Heart left ventricle (tissue), 16 donors: ENCODE data around the gene ABHD14A. TPM values are rescaled to one million over a fixed set of nuclear protein-coding genes. Genes with fewer than 3 reads are reported as not detected.
A peak's percentile ranks its signal among the peaks of the same experiment; 100 is the strongest.

ENCODE experiments used
- ATAC-seq, 4 donors: fragments of 200-7000 bp; cut with Tn5 transposase; one replicate each; pipeline ENCODE4 v1.9.1; 2020 to 2022; ENCODE audit warnings: moderate library complexity in 4 of 4, mild to moderate bottlenecking in 3 of 4, moderate number of reproducible peaks in 1 of 4
- DNase-seq, 5 donors: peaks; one replicate each; pipeline ENCODE4 v3.0.0-alpha.2; 2020
- H3K27ac ChIP-seq, 12 donors: fragments of 200-600 bp; sonication (generic) in 4 of 12; one replicate each; pipeline versions ENCODE4 v1.5.0 to v1.8.0; 2016 to 2022; ENCODE audit warnings: mild to moderate bottlenecking in 2 of 12
- H3K27me3 ChIP-seq, 9 donors: fragments of 200-600 bp; sonication (generic) in 2 of 9; one replicate each; pipeline versions ENCODE4 v1.5.1 to v1.8.0; 2016 to 2022; ENCODE audit warnings: mild to moderate bottlenecking in 3 of 9
- H3K36me3 ChIP-seq, 9 donors: fragments of 200-600 bp; sonication (generic) in 2 of 9; one replicate each; pipeline versions ENCODE4 v1.5.0 to v1.8.0; 2018 to 2022; ENCODE audit warnings: mild to moderate bottlenecking in 2 of 9
- H3K4me1 ChIP-seq, 12 donors: fragments of 200-600 bp; sonication (generic) in 4 of 12; one replicate each; pipeline versions ENCODE4 v1.5.0 to v1.8.0; 2016 to 2022; ENCODE audit warnings: mild to moderate bottlenecking in 3 of 12
- H3K4me3 ChIP-seq, 12 donors: fragments of 200-600 bp; sonication (generic) in 4 of 12; one replicate each; pipeline versions ENCODE4 v1.5.0 to v1.8.0; 2017 to 2022; ENCODE audit warnings: mild to moderate bottlenecking in 9 of 12, moderate library complexity in 4 of 12
- H3K9me3 ChIP-seq, 12 donors: fragments of 200-600 bp; sonication (generic) in 4 of 12; one replicate each; pipeline versions ENCODE4 v1.5.0 to v1.8.0; 2016 to 2022; ENCODE audit warnings: mild to moderate bottlenecking in 1 of 12
- CTCF ChIP-seq, 12 donors: fragments of 200-600 bp; sonication (generic) in 4 of 12; IDR thresholded peaks; one replicate each; pipeline versions ENCODE4 v1.5.0 to v1.8.0; 2018 to 2022; ENCODE audit warnings: antibody characterized with exemption in 12 of 12, mild to moderate bottlenecking in 5 of 12
- POLR2A ChIP-seq, 2 donors: fragments of 450-650 bp; IDR thresholded peaks; one replicate each; pipeline ENCODE4 v1.6.1; 2017; ENCODE audit warnings: antibody characterized with exemption in 2 of 2, mild to moderate bottlenecking in 2 of 2, moderate library complexity in 2 of 2
- WGBS, 4 donors: extraction: QIAGEN DNeasy Blood & Tissue Kit in 2 of 4; methylation state at CpG; one replicate each; pipeline versions ENCODE4 v1.1.5 to v1.1.7; 2013 to 2018; 5-methylcytosine and 5-hydroxymethylcytosine counted together
- intact Hi-C, 10 donors: fragments of 100-400 bp; cut with DNase I; formaldehyde crosslinking; loops; one replicate each; pipeline versions ENCODE4 v1.11.1 to v1.14.2; 2022
- polyA plus RNA-seq, 2 donors: library from polyadenylated mRNA; stranded (reverse); fragments of 200-250 nt; gene quantifications; one replicate each; pipeline ENCODE4 v1.2.3, GENCODE V29; 2013
- total RNA-seq, 9 donors: library from RNA; depleted of rRNA in 2 of 9; stranded (reverse); fragments of >200 nt in 2 of 9; fragmentation: NEBNext Ultra II Directional in 3 of 9; extraction: Animal tissue kit (Norgen Biotek cat#: 25700) in 3 of 9; gene quantifications; one replicate each; pipeline versions ENCODE4 v1.1.0 to v1.2.4, GENCODE V29; 2016 to 2023
- donor health status: ischemic (EF 13 %, LVEDD 7.1; RV severe dilation, severe dysfunction).
- donor health status: healthy with polysubstance abuse.
- donor health status: DM: no; HTN: yes; CAD: no.
- donor health status: DM: no; HTN: no; CAD: no.
- donor health status: ischemic (EF 25% LVEDD 6.9; RV normal size, moderate dysfunction).
- donor health status: ischemic (EF 25% LVEDD 5.7; RV mildly dilated, moderate dysfunction).
- donor health status: healthy.
- donor health status: DM: yes; HTN: yes; CAD: no.
- donor health status: ischemic (EF 35%, LVEDD 5.7; RV mildly dilated, moderate dysfunction).
- donor health status: nonischemic (EF 11% LVEDD 7.7; RV severe dilation, severe dysfunction).
- donor health status: DM: yes; HTN: yes; CAD: no.
- donor health status: PGD.
- donor health status: ischemic (EF 29% LVEDD 5.4; RV normal size, mild dysfunction).
- donor health status: nonischemic (EF 23%, LVEDD 6.1; RV moderate dilation, normal function).

ABHD14A gene
- total and polyA plus RNA-seq, 11 donors = 17.7 to 70.3 (median 22.1) TPM

GRCh38 chr3:52022323-52023100 is 47.6 kb downstream of the ABHD14A start:
- peak; percentile 72 to 85 (median 80) for DNase-seq
- Histone ChIP-seq H3K4me3 (peak overlapping the region; percentile 15 to 55 (median 36)), H3K4me1 (peaks cover 39 to 91% (median 79%) of the 10 kb centered on the region in 12 donors), H3K27me3 (no peaks in the 10 kb centered on the region), H3K36me3 (no peaks in the 10 kb centered on the region), H3K27ac (peak overlapping the region; percentile 81 to 99 (median 93)), H3K9me3 (no peaks in the 10 kb centered on the region)
- peak; percentile 16 to 60 (median 48) for ATAC-seq
- intact Hi-C loops = loop anchor here in 1 of 10 donors (2.0 kb wide), 1 partner anchor 30 kb away; no protein-coding TSS in a partner anchor
- WGBS, 4 donors = 21 to 28% (median 25%) methylated on average over 16 to 20 of the region's 20 CpGs
- no peak for TF ChIP-seq CTCF (IDR thresholded peaks at IDR 0.05)
- TF ChIP-seq POLR2A (IDR thresholded peaks at IDR 0.05) = no peak

- Histone ChIP-seq H3K9me3 (no peaks in the 10 kb centered on the region), H3K36me3 (no peaks in the 10 kb centered on the region), H3K4me3 (peak overlapping the region; percentile 15 to 55 (median 36)), H3K27me3 (no peaks in the 10 kb centered on the region), H3K27ac (peak overlapping the region; percentile 81 to 99 (median 93)), H3K4me1 (peaks cover 39 to 87% (median 79%) of the 10 kb centered on the region in 12 donors)
- ATAC-seq = no peak
- WGBS, 4 donors = 63 to 72% (median 68%) methylated on average over 2 to 3 of the region's 3 CpGs
- intact Hi-C loops = loop anchor here in 1 of 10 donors (2.0 kb wide), 1 partner anchor 30 kb away; no protein-coding TSS in a partner anchor
- TF ChIP-seq POLR2A (IDR thresholded peaks at IDR 0.05) = no peak
- no peak for TF ChIP-seq CTCF (IDR thresholded peaks at IDR 0.05)
- no peak for DNase-seq
Measured at GRCh38 chr3:52023101-52023770, 48.4 kb downstream of the ABHD14A start.

GRCh38 chr3:52023860-52024764 is 49.2 kb downstream of the ABHD14A start:
- no peak for TF ChIP-seq POLR2A (IDR thresholded peaks at IDR 0.05)
- 36 to 42% (median 38%) methylated on average over 8 of the region's 8 CpGs for WGBS, 4 donors
- Histone ChIP-seq H3K27me3 (no peaks in the 10 kb centered on the region), H3K9me3 (no peaks in the 10 kb centered on the region), H3K27ac (peak overlapping the region; percentile 81 to 99 (median 93)), H3K4me1 (peaks cover 38 to 87% (median 77%) of the 10 kb centered on the region in 12 donors), H3K36me3 (no peaks in the 10 kb centered on the region), H3K4me3 (peak overlapping the region in 11 of 12 donors; percentile 15 to 55 (median 40))
- ATAC-seq (no peak), DNase-seq (peak in 1 of 5 donors; percentile 46)
- intact Hi-C loops = loop anchor here in 2 of 10 donors (2.0 kb wide), 1 partner anchor 29 kb away; no protein-coding TSS in a partner anchor

GRCh38 chr3:52024765-52025452 is 50.0 kb downstream of the ABHD14A start:
- H3K27ac ChIP-seq = peak overlapping the region; percentile 81 to 99 (median 93)
- intact Hi-C loops = loop anchor here in 1 of 10 donors (2.0 kb wide), 1 partner anchor 28 kb away; no protein-coding TSS in a partner anchor
- ATAC-seq = peak in 3 of 4 donors; percentile 3 to 28 (median 6)

More at GRCh38 chr3:52024765-52025452, 50.0 kb downstream of the ABHD14A start:
- peak overlapping the region in 1 of 12 donors; percentile 11 for H3K4me3 ChIP-seq
- peaks cover 33 to 85% (median 71%) of the 10 kb centered on the region in 12 donors for H3K4me1 ChIP-seq
- H3K27me3 ChIP-seq = no peaks in the 10 kb centered on the region
- no peak for TF ChIP-seq CTCF (IDR thresholded peaks at IDR 0.05)
- TF ChIP-seq POLR2A (IDR thresholded peaks at IDR 0.05) = no peak
- no peak for DNase-seq
- no peaks in the 10 kb centered on the region for H3K36me3 ChIP-seq
- H3K9me3 ChIP-seq = no peaks in the 10 kb centered on the region
- 54 to 62% (median 57%) methylated on average over 6 of the region's 6 CpGs for WGBS, 4 donors
